ENCODE measurements around the gene SH2D3A.

The SH2D3A gene

GRCh38 chr19:6803036-6803404 lies 35.8 kb upstream of the SH2D3A start:
- TF ChIP-seq MAX (IDR thresholded peaks at IDR 0.05) = no peak
- TF ChIP-seq ZBTB7A (IDR thresholded peaks at IDR 0.05; ENCODE audit: low read depth) = no peak
- TF ChIP-seq CEBPB (IDR thresholded peaks at IDR 0.05) = no peak
- TF ChIP-seq YY1 (IDR thresholded peaks at IDR 0.05; ENCODE audit: low read depth) = no peak
- no peak for TF ChIP-seq EP300 (IDR thresholded peaks at IDR 0.05; ENCODE audit: borderline replicate concordance)
- no peak for TF ChIP-seq TAF1 (IDR thresholded peaks at IDR 0.05; ENCODE audit: low read depth)
- TF ChIP-seq TCF12 (IDR thresholded peaks at IDR 0.05; ENCODE audit: low read depth) = no peak
- TF ChIP-seq NFIC (IDR thresholded peaks at IDR 0.05) = no peak
- TF ChIP-seq TEAD4 (IDR thresholded peaks at IDR 0.05) = no peak
- no peak for TF ChIP-seq FOXM1 (IDR thresholded peaks at IDR 0.05; ENCODE audit: borderline replicate concordance, low read depth)
- no peak for TF ChIP-seq USF1 (IDR thresholded peaks at IDR 0.05)
- no peak for TF ChIP-seq EGR1 (IDR thresholded peaks at IDR 0.05)
- TF ChIP-seq RAD21 (IDR thresholded peaks at IDR 0.05; ENCODE audit: low read depth) = no peak
- TF ChIP-seq REST (IDR thresholded peaks at IDR 0.05; ENCODE audit: low read depth) = no peak
- TF ChIP-seq CREB1 (IDR thresholded peaks at IDR 0.05; ENCODE audit: low read depth) = no peak

GRCh38 chr19:6802336-6803035 lies 35.3 kb upstream of the SH2D3A start:
- TF ChIP-seq CEBPB (IDR thresholded peaks at IDR 0.05) = no peak
- TF ChIP-seq CREB1 (IDR thresholded peaks at IDR 0.05; ENCODE audit: low read depth) = no peak
- TF ChIP-seq MAX (IDR thresholded peaks at IDR 0.05) = no peak
- TF ChIP-seq USF1 (IDR thresholded peaks at IDR 0.05) = 0 out of 2 replicates have a peak, but pooled peaks have one; percentile 7
- TF ChIP-seq ZBTB7A (IDR thresholded peaks at IDR 0.05; ENCODE audit: low read depth) = no peak

- TF ChIP-seq ZBTB7A (IDR thresholded peaks at IDR 0.05; ENCODE audit: low read depth) = 0 out of 2 replicates have a peak, but pooled peaks have one; percentile 25
- peak; percentile 73 for TF ChIP-seq NFIC (IDR thresholded peaks at IDR 0.05)
- TF ChIP-seq USF1 (IDR thresholded peaks at IDR 0.05) = no peak
Observed at GRCh38 chr19:6801485-6802086, 34.4 kb upstream of the SH2D3A start.

GRCh38 chr19:6800991-6801484 lies 33.8 kb upstream of the SH2D3A start:
- TF ChIP-seq TAF1 (IDR thresholded peaks at IDR 0.05; ENCODE audit: low read depth) = no peak
- no peak for TF ChIP-seq YY1 (IDR thresholded peaks at IDR 0.05; ENCODE audit: low read depth)
- TF ChIP-seq EP300 (IDR thresholded peaks at IDR 0.05; ENCODE audit: borderline replicate concordance) = peak; percentile 69; the same call in 1 of the 2 replicates
- no peak for TF ChIP-seq ZBTB7A (IDR thresholded peaks at IDR 0.05; ENCODE audit: low read depth)
- TF ChIP-seq RAD21 (IDR thresholded peaks at IDR 0.05; ENCODE audit: low read depth) = 0 out of 2 replicates have a peak, but pooled peaks have one; percentile 7
- peak; percentile 59 for TF ChIP-seq CEBPB (IDR thresholded peaks at IDR 0.05)
- TF ChIP-seq EGR1 (IDR thresholded peaks at IDR 0.05) = no peak
- TF ChIP-seq NFIC (IDR thresholded peaks at IDR 0.05) = peak; percentile 91
- no peak for TF ChIP-seq USF1 (IDR thresholded peaks at IDR 0.05)
- peak; percentile 57 for TF ChIP-seq FOXM1 (IDR thresholded peaks at IDR 0.05; ENCODE audit: borderline replicate concordance, low read depth)
- TF ChIP-seq CREB1 (IDR thresholded peaks at IDR 0.05; ENCODE audit: low read depth) = no peak
- TF ChIP-seq TCF12 (IDR thresholded peaks at IDR 0.05; ENCODE audit: low read depth) = peak; percentile 82
- peak; percentile 32; the same call in 1 of the 2 replicates for TF ChIP-seq MAX (IDR thresholded peaks at IDR 0.05)
- TF ChIP-seq REST (IDR thresholded peaks at IDR 0.05; ENCODE audit: low read depth) = no peak
- TF ChIP-seq TEAD4 (IDR thresholded peaks at IDR 0.05) = peak; percentile 96

Measured in Ishikawa (cell line).